CD8-positive, alpha-beta memory T cell (primary cell): ENCODE data around the gene IFT52. TPM values are rescaled to one million over a fixed set of nuclear protein-coding genes. Genes with fewer than 3 reads are reported as not detected.
A peak's percentile ranks its signal among the peaks of the same experiment; 100 is the strongest.
"Not testable (repeated sequence)": the region's sequence is repeated elsewhere in the genome, so short reads cannot be mapped to it uniquely, and the experiment has no call there.

ENCODE experiments used
- CTCF ChIA-PET: fragments of 350-600 bp; sonication (Branson Sonifier 250); formaldehyde crosslinking; loops from one replicate; lab custom pipeline; 2021; ENCODE audit warnings: antibody characterized with exemption; lab: Charles Lee
- POLR2A ChIA-PET: fragments of 350-600 bp; sonication (Branson Sonifier 250); formaldehyde crosslinking; loops from one replicate; lab custom pipeline; 2021; ENCODE audit warnings: antibody characterized with exemption; lab: Charles Lee
- DNase-seq, 5 donors: peaks; one replicate each; pipeline versions ENCODE4 v3.0.0 to v3.0.0-alpha.2; 2020 to 2022; ENCODE audit warnings: mixed read lengths in 1 of 5
- H3K27ac ChIP-seq: one replicate; pipeline ENCODE4 v1.7.0; 2013; ENCODE audit warnings: low read depth, mild to moderate bottlenecking, low read length, moderate library complexity
- H3K27me3 ChIP-seq: 2 replicates; pipeline ENCODE4 v1.7.0; 2013; ENCODE audit warnings: low read length, mild to moderate bottlenecking; ENCODE audit not compliant: insufficient read depth, poor library complexity, severe bottlenecking
- H3K36me3 ChIP-seq: 2 replicates; pipeline ENCODE4 v1.7.0; 2013; ENCODE audit warnings: mild to moderate bottlenecking, low read length, moderate library complexity; ENCODE audit not compliant: insufficient read depth
- H3K4me1 ChIP-seq: 2 replicates; pipeline ENCODE4 v1.7.0; 2013; ENCODE audit warnings: mild to moderate bottlenecking, low read length, moderate library complexity; ENCODE audit not compliant: insufficient read depth
- H3K4me3 ChIP-seq: 2 replicates; pipeline ENCODE4 v1.7.0; 2013; ENCODE audit warnings: mild to moderate bottlenecking, low read length
- H3K9me3 ChIP-seq: 2 replicates; pipeline ENCODE4 v1.7.0; 2013; ENCODE audit warnings: mild to moderate bottlenecking, low read length
- H3K27ac Mint-ChIP-seq, 8 donors: one replicate each; pipeline ENCODE4 v1.8.0; 2020 to 2021; ENCODE audit warnings: mixed read lengths in 8 of 8, mild to moderate bottlenecking in 6 of 8, inconsistent platforms in 3 of 8, moderate library complexity in 3 of 8
- H3K27me3 Mint-ChIP-seq, 2 donors: one replicate each; pipeline ENCODE4 v1.8.0; 2020 to 2021; ENCODE audit warnings: mixed read lengths in 2 of 2, mild to moderate bottlenecking in 1 of 2, moderate library complexity in 1 of 2
- H3K36me3 Mint-ChIP-seq, 3 donors: one replicate each; pipeline ENCODE4 v1.8.0; 2020 to 2021; ENCODE audit warnings: mixed read lengths in 3 of 3, inconsistent platforms in 1 of 3, mild to moderate bottlenecking in 1 of 3
- H3K4me1 Mint-ChIP-seq, 3 donors: one replicate each; pipeline ENCODE4 v1.8.0; 2020 to 2021; ENCODE audit warnings: mixed read lengths in 3 of 3, inconsistent platforms in 1 of 3, mild to moderate bottlenecking in 1 of 3
- H3K4me3 Mint-ChIP-seq, 7 donors: one replicate each; pipeline ENCODE4 v1.8.0; 2020 to 2021; ENCODE audit warnings: mixed read lengths in 7 of 7, mild to moderate bottlenecking in 6 of 7, moderate library complexity in 4 of 7, inconsistent platforms in 2 of 7
- H3K9me3 Mint-ChIP-seq, 5 donors: one replicate each; pipeline ENCODE4 v1.8.0; 2020 to 2022; ENCODE audit warnings: mixed read lengths in 5 of 5, mild to moderate bottlenecking in 3 of 5, moderate library complexity in 2 of 5, inconsistent platforms in 1 of 5
- polyA plus RNA-seq: library from polyadenylated mRNA; unstranded; fragments of 300-500 nt; fragmentation: Illumina TruSeq; gene quantifications from one replicate; pipeline ENCODE4 v1.2.3, GENCODE V29; 2021
- total RNA-seq, 2 experiments: library from RNA; stranded (reverse); gene quantifications; one replicate each; pipeline ENCODE4 v1.2.3, GENCODE V29; 2021

Gene IFT52
- total and polyA plus RNA-seq, 3 experiments from 2014 or later, result 20.2 to 31.6 (median 21.3) TPM

DNA sequence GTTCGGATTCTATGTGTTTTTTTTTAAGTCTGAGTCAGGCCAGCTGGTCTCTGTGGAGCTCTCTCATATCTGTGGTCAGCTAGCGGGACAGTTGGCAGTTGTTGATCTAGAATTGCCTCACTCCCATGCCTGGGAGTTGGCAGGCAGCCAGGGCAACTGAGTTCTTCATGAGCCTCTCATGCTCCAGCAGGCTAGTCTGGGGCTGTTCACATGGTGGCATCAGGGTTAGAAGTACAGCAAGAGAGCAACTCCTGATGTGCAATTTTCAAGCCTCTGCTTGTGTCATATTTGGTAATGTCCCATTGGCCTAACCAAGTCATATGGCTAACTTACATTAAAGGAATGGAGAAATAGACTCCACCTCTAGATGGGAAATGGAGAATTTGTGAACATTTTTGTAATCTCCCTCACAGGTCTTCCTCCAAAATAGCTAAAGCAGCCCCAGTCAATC is 6.7 kb upstream of the IFT52 start:
- H3K36me3 Mint-ChIP-seq, result no peaks in the 10 kb centered on the region
- Histone ChIP-seq H3K27me3 (no peaks in the 10 kb centered on the region), H3K4me1 (no peaks in the 10 kb centered on the region), H3K36me3 (no peaks in the 10 kb centered on the region), H3K4me3 (no peak overlapping the region), H3K9me3 (no peaks in the 10 kb centered on the region), H3K27ac (peak overlapping the region; percentile 52)
- H3K27ac Mint-ChIP-seq, result no peak overlapping the region
- no peaks in the 10 kb centered on the region for H3K9me3 Mint-ChIP-seq
- peaks cover 0 to 6% (median 0%) of the 10 kb centered on the region in 3 donors for H3K4me1 Mint-ChIP-seq
- no peak for DNase-seq
- CTCF ChIA-PET, result interaction anchor here (1.3 kb wide), 1 partner anchor 44 kb away, joined by 3 read pairs; no protein-coding TSS in a partner anchor
- POLR2A ChIA-PET, result no interaction called here
- H3K4me3 Mint-ChIP-seq, result no peak overlapping the region
- peaks cover 5 to 16% of the 10 kb centered on the region in 2 donors for H3K27me3 Mint-ChIP-seq

DNA sequence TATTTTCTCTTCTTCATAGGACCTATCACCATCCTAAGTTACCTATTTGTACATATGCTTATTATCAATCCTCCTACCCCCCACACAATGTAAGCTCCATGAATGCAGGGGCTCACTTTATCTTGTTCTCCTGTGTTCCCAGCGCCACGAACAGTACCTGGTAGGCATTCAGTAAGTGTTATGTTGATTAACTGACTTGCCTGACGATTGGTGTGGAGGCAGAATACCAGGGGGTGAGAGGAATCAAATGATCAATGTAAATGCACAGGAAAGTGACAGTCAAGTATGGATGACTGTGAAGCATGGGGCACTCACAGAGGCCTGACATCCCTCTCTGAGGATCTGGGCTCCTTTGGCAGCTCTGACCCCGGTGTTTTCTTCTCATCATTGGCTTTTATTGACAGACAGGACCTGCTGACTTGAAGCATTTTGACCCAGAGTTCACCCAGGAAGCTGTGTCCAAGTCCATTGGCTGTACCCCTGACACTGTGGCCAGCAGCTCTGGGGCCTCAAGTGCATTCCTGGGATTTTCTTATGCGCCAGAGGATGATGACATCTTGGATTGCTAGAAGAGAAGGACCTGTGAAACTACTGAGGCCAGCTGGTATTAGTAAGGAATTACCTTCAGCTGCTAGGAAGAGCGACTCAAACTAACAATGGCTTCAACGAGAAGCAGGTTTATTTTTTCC is 6.1 kb upstream of the IFT52 start:
- no peaks in the 10 kb centered on the region for H3K27me3 ChIP-seq
- Mint-ChIP-seq H3K4me1 (peaks cover 0 to 4% (median 0%) of the 10 kb centered on the region in 3 donors), H3K27me3 (peaks cover 5 to 16% of the 10 kb centered on the region in 2 donors), H3K9me3 (no peaks in the 10 kb centered on the region), H3K27ac (peak overlapping the region in 1 of 8 donors; percentile 32), H3K36me3 (no peaks in the 10 kb centered on the region), H3K4me3 (no peak overlapping the region)
- H3K9me3 ChIP-seq, result no peaks in the 10 kb centered on the region
- H3K4me3 ChIP-seq, result no peak overlapping the region
- CTCF ChIA-PET, result interaction anchor here (1.3 kb wide), 1 partner anchor 45 kb away, joined by 3 read pairs; no protein-coding TSS in a partner anchor
- peaks cover under 1% of the 10 kb centered on the region for H3K4me1 ChIP-seq
- POLR2A ChIA-PET, result no interaction called here
- peak overlapping the region; percentile 12 for H3K27ac ChIP-seq
- H3K36me3 ChIP-seq, result no peaks in the 10 kb centered on the region
- no peak for DNase-seq

DNA sequence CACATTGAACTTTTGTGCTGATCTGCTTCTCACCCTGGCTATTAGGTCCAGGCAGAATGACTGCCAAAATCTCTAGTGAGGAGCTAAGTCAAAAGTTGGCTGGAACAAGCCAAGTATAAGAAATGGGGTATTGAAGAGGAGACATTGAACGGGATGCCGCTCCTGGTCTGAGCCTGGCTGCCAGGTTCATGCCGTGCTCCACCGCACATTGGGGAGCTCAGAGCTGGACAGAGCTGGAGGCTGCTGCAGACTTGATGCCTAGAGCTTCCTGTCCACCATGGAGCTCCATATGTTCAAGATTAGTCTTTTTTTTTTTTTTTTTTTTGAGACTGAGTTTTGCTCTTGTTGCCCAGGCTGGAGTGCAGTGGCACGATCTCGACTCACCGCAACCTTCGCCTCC is 4.1 kb upstream of the IFT52 start:
- H3K36me3 Mint-ChIP-seq, result peaks cover 0 to 9% (median 0%) of the 10 kb centered on the region in 3 donors
- no peak overlapping the region for H3K4me3 Mint-ChIP-seq
- ChIA-PET POLR2A (no interaction called here), CTCF (interaction anchor here (0.7 to 0.9 kb wide), 2 partner anchors 27 to 137 kb away, joined by 3 read pairs; no protein-coding TSS in a partner anchor)
- no peaks in the 10 kb centered on the region for H3K9me3 Mint-ChIP-seq
- no peak for DNase-seq
- H3K4me3 ChIP-seq, result no peak overlapping the region
- no peaks in the 10 kb centered on the region for H3K36me3 ChIP-seq
- peaks cover 12% of the 10 kb centered on the region for H3K4me1 ChIP-seq
- peaks cover 5 to 14% of the 10 kb centered on the region in 2 donors for H3K27me3 Mint-ChIP-seq
- no peaks in the 10 kb centered on the region for H3K9me3 ChIP-seq
- H3K27ac Mint-ChIP-seq, result no peak overlapping the region
- H3K4me1 Mint-ChIP-seq, result peaks cover 12 to 19% (median 17%) of the 10 kb centered on the region in 3 donors
- no peaks in the 10 kb centered on the region for H3K27me3 ChIP-seq
- no peak overlapping the region for H3K27ac ChIP-seq

DNA sequence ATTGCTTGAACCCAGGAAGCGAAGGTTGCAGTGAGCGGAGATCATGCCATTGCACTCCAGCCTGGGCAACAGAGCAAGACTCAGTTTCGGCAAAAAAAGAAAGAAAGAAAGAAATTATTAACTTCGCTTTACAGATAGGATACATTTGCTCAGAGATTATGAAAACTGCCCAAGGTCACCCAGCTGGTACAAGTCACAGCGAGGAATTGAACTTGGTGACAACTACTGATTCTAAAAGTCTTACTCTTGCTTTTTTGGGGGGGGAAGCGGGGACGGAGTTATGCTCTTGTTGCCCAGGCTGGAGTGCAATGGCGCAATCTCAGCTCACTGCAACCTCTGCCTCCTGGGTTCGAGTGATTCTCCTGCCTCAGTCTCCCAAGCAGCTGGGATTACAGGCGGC is 2.2 kb upstream of the IFT52 start:
- POLR2A ChIA-PET, H3K9me3 Mint-ChIP-seq, H3K4me3 ChIP-seq, H3K36me3 ChIP-seq, DNase-seq, H3K27me3 ChIP-seq, CTCF ChIA-PET, H3K27ac ChIP-seq, H3K9me3 ChIP-seq: not testable (repeated sequence)
- peaks cover 12 to 23% (median 18%) of the 10 kb centered on the region in 3 donors for H3K4me1 Mint-ChIP-seq
- H3K4me1 ChIP-seq, result peaks cover 13% of the 10 kb centered on the region
- peak overlapping the region in 2 of 7 donors; percentile 28 to 53 for H3K4me3 Mint-ChIP-seq
- peaks cover 0 to 11% (median 0%) of the 10 kb centered on the region in 3 donors for H3K36me3 Mint-ChIP-seq
- H3K27ac Mint-ChIP-seq, result peak overlapping the region in 1 of 8 donors; percentile 91
- peaks cover 5 to 11% of the 10 kb centered on the region in 2 donors for H3K27me3 Mint-ChIP-seq

DNA sequence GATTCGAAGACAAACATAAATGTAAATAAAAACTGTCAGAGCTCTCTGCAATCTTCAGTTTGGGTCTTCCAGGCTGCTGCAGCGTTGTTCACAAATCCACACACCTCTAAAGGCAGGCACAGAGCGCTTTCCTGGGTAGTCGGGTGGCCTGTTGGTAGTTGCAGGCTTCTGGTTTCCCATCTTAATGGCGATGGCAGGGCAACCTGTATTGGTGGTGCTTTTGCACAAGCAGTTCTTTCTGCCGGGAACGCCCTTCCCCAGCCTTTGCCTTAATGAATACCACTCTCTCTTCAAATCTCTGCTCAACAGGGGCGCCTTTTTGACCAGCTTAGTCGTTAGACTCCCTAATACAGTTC is 723 bp upstream of the IFT52 start:
- DNase-seq, result no peak
- H3K4me1 ChIP-seq, result peaks cover 13% of the 10 kb centered on the region
- H3K36me3 ChIP-seq, result no peaks in the 10 kb centered on the region
- Mint-ChIP-seq H3K27ac (peak overlapping the region; percentile 91 to 99 (median 98)), H3K36me3 (peaks cover 0 to 20% (median 5%) of the 10 kb centered on the region in 3 donors), H3K27me3 (peaks cover 5 to 8% of the 10 kb centered on the region in 2 donors), H3K4me1 (peaks cover 12 to 23% (median 18%) of the 10 kb centered on the region in 3 donors), H3K4me3 (peak overlapping the region; percentile 90 to 98 (median 96)), H3K9me3 (no peaks in the 10 kb centered on the region)
- CTCF ChIA-PET, result no interaction called here
- H3K4me3 ChIP-seq, result peak overlapping the region; percentile 77
- no peaks in the 10 kb centered on the region for H3K27me3 ChIP-seq
- H3K9me3 ChIP-seq, result no peaks in the 10 kb centered on the region
- H3K27ac ChIP-seq, result peak overlapping the region; percentile 80
- POLR2A ChIA-PET, result no interaction called here

DNA sequence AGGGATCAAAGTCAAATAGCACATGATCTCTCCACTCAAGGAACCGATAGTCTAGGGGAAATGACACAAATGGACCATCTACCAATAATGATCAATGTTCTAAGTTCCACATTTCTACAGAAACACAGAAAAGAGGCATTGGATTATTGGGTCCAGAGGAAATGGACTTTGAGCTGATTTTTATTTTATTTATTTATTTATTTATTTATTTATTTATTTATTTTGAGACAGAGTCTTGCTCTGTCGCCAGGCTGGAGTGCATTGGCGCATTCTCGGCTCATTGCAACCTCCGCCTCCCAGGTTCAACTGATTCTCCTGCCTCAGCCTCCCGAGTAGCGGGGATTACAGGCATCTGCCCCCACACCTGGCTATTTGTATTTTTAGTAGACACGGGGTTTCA is 11.2 kb downstream of the IFT52 start:
- H3K4me3 Mint-ChIP-seq, H3K9me3 ChIP-seq, POLR2A ChIA-PET, DNase-seq, H3K4me1 Mint-ChIP-seq, H3K27ac Mint-ChIP-seq, H3K4me3 ChIP-seq, H3K27me3 Mint-ChIP-seq, H3K27ac ChIP-seq, H3K4me1 ChIP-seq, H3K27me3 ChIP-seq, H3K9me3 Mint-ChIP-seq: not testable (repeated sequence)
- peaks cover 13% of the 10 kb centered on the region for H3K36me3 ChIP-seq
- CTCF ChIA-PET, result interaction anchor here (1.0 kb wide), 1 partner anchor 18 kb away, joined by 4 read pairs; no protein-coding TSS in a partner anchor
- peaks cover 0 to 65% (median 14%) of the 10 kb centered on the region in 3 donors for H3K36me3 Mint-ChIP-seq

DNA sequence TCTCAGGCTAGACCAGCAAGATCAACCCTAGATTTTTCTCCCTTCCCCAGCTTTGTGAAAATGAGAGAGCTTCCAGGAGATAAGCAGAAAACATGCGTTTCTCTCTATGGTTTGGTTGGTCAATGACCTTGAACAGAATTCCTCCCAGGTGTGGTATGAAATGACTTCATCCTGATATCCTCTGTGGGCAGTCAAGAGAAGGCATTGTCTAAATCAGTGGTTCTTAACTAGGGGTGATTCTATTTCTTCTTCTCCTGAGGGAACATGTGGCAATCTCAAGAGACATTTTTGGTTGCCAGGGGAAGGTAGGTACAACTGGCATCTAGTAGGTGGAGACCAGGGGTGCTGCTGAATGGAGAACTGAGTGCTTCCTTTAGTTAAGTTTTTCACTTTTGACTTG is 12.4 kb downstream of the IFT52 start:
- H3K9me3 Mint-ChIP-seq, result no peaks in the 10 kb centered on the region
- CTCF ChIA-PET, result no interaction called here
- no peak overlapping the region for H3K4me3 ChIP-seq
- no peaks in the 10 kb centered on the region for H3K27me3 ChIP-seq
- no peaks in the 10 kb centered on the region for H3K4me1 Mint-ChIP-seq
- POLR2A ChIA-PET, result no interaction called here
- H3K9me3 ChIP-seq, result no peaks in the 10 kb centered on the region
- no peak overlapping the region for H3K4me3 Mint-ChIP-seq
- DNase-seq, result no peak
- H3K36me3 ChIP-seq, result peaks cover 13% of the 10 kb centered on the region
- H3K27ac Mint-ChIP-seq, result peak overlapping the region in 1 of 8 donors; percentile 77
- H3K27ac ChIP-seq, result no peak overlapping the region
- no peaks in the 10 kb centered on the region for H3K4me1 ChIP-seq
- no peaks in the 10 kb centered on the region for H3K27me3 Mint-ChIP-seq
- H3K36me3 Mint-ChIP-seq, result peaks cover 0 to 60% (median 11%) of the 10 kb centered on the region in 3 donors

DNA sequence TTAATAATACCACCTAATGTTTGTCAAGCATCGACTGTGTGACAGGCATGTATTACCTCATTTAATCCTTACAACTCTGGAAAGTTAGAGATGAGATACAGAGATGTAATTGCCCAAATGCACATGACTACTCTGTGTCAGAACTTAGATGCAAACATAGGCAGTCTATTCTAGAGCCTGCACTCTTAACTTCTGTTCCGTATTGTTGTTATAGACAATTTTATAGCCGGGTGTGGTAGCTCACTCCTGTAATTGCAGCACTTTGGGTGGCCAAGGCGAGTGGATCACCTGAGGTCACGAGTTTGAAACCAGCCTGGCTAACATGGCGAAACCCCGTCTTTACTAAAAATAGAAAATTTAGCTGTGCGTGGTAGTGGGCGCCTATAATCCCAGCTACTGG is 15.0 kb downstream of the IFT52 start:
- peaks cover 13% of the 10 kb centered on the region for H3K36me3 ChIP-seq
- DNase-seq, result no peak
- no peaks in the 10 kb centered on the region for H3K4me1 ChIP-seq
- no peaks in the 10 kb centered on the region for H3K9me3 Mint-ChIP-seq
- ChIA-PET POLR2A (no interaction called here), CTCF (no interaction called here)
- peaks cover 0 to 43% (median 4%) of the 10 kb centered on the region in 3 donors for H3K36me3 Mint-ChIP-seq
- no peak overlapping the region for H3K27ac ChIP-seq
- H3K9me3 ChIP-seq, result no peaks in the 10 kb centered on the region
- no peak overlapping the region for H3K27ac Mint-ChIP-seq
- no peak overlapping the region for H3K4me3 Mint-ChIP-seq
- no peaks in the 10 kb centered on the region for H3K27me3 ChIP-seq
- no peak overlapping the region for H3K4me3 ChIP-seq
- H3K4me1 Mint-ChIP-seq, result no peaks in the 10 kb centered on the region
- no peaks in the 10 kb centered on the region for H3K27me3 Mint-ChIP-seq
